ENCODE measurements around the gene FGF2. TPM values are rescaled to one million over a fixed set of nuclear protein-coding genes. Genes with fewer than 3 reads are reported as not detected.

FGF2 gene
- total and polyA plus RNA-seq, 2 donors (not counting 1 experiment from before 2014, with no cell fraction given) = 0.13 TPM; not detected in 1

DNA sequence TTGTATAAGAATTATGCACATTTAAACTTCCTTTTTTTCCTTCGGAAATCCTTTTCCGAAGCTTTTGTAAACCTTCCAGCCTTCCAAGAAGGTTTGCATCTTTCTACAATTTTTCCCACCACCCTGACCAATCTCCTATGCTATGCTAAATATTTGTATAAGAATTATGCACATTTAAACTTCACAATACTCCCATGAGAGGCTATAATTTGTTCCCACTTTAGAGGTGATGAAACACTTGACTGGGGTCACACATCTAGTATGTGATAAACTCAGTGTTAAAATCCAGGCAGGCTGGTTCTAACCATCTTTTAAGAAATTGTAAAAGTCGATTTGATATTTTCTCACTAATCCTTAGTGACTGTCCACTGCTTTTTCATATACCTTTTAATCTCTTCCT, 73.7 kb downstream of the FGF2 start:
- Histone ChIP-seq H3K79me2 (ENCODE audit: control insufficient read depth, insufficient read depth, low read length) (no peaks in the 10 kb centered on the region), H3K9me3 (ENCODE audit: control extremely low read depth in 1 of 3, control insufficient read depth in 2 of 3, insufficient read depth in 1 of 3, low read length in 2 of 3) (no peaks in the 10 kb centered on the region), H3K27me3 (replicated peaks in 1 of 4; ENCODE audit: control extremely low read depth in 1 of 4, control insufficient read depth in 3 of 4, insufficient read depth in 4 of 4, low read length in 3 of 4) (no peaks in the 10 kb centered on the region), H3K4me3 (ENCODE audit: control extremely low read depth in 1 of 5, extremely low read depth in 1 of 5, insufficient read depth in 1 of 5, low read depth in 2 of 5, low read length in 4 of 5) (no peak overlapping the region), H3K9ac (ENCODE audit: low read length) (no peak overlapping the region), H2AFZ (ENCODE audit: insufficient read depth, low read depth, low read length, poor library complexity, severe bottlenecking) (no peak overlapping the region), H3K36me3 (replicated peaks in 1 of 2; ENCODE audit: control extremely low read depth in 1 of 2, control insufficient read depth in 1 of 2, extremely low read depth in 1 of 2, insufficient read depth in 2 of 2, low read length in 1 of 2) (no peaks in the 10 kb centered on the region), H4K20me1 (ENCODE audit: control insufficient read depth, insufficient read depth, low read length, poor library complexity, severe bottlenecking) (no peaks in the 10 kb centered on the region), H3K4me1 (ENCODE audit: control insufficient read depth in 2 of 2, insufficient read depth in 2 of 2, low read length in 2 of 2) (no peaks in the 10 kb centered on the region), H3K4me2 (replicated peaks; ENCODE audit: low read depth, low read length, poor library complexity, severe bottlenecking) (no peak overlapping the region), H3K27ac (ENCODE audit: low read length in 2 of 2) (no peak overlapping the region)
- Mint-ChIP-seq H3K27me3 (no peaks in the 10 kb centered on the region), H3K4me1 (no peaks in the 10 kb centered on the region), H3K4me3 (no peak overlapping the region), H3K27ac (no peak overlapping the region), H3K9me3 (ENCODE audit: insufficient read depth) (no peaks in the 10 kb centered on the region)
- no peak for ATAC-seq (ENCODE audit: low read depth)
- intact Hi-C loops (cut with micrococcal nuclease) = no loop called here
- DNase-seq = no peak
- CTCF ChIA-PET = no interaction called here
- no CpG with 5 or more reads among the region's 3 CpGs for WGBS (ENCODE audit: insufficient coverage)
- no peak for TF ChIP-seq EZH2 (IDR thresholded peaks at IDR 0.05; ENCODE audit: borderline replicate concordance, insufficient read depth, low read depth, low read length, poor library complexity, severe bottlenecking)
- TF ChIP-seq, protein P1, sequence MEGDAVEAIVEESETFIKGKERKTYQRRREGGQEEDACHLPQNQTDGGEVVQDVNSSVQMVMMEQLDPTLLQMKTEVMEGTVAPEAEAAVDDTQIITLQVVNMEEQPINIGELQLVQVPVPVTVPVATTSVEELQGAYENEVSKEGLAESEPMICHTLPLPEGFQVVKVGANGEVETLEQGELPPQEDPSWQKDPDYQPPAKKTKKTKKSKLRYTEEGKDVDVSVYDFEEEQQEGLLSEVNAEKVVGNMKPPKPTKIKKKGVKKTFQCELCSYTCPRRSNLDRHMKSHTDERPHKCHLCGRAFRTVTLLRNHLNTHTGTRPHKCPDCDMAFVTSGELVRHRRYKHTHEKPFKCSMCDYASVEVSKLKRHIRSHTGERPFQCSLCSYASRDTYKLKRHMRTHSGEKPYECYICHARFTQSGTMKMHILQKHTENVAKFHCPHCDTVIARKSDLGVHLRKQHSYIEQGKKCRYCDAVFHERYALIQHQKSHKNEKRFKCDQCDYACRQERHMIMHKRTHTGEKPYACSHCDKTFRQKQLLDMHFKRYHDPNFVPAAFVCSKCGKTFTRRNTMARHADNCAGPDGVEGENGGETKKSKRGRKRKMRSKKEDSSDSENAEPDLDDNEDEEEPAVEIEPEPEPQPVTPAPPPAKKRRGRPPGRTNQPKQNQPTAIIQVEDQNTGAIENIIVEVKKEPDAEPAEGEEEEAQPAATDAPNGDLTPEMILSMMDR (IDR thresholded peaks at IDR 0.05) = no peak
- POLR2A ChIA-PET = no interaction called here

DNA sequence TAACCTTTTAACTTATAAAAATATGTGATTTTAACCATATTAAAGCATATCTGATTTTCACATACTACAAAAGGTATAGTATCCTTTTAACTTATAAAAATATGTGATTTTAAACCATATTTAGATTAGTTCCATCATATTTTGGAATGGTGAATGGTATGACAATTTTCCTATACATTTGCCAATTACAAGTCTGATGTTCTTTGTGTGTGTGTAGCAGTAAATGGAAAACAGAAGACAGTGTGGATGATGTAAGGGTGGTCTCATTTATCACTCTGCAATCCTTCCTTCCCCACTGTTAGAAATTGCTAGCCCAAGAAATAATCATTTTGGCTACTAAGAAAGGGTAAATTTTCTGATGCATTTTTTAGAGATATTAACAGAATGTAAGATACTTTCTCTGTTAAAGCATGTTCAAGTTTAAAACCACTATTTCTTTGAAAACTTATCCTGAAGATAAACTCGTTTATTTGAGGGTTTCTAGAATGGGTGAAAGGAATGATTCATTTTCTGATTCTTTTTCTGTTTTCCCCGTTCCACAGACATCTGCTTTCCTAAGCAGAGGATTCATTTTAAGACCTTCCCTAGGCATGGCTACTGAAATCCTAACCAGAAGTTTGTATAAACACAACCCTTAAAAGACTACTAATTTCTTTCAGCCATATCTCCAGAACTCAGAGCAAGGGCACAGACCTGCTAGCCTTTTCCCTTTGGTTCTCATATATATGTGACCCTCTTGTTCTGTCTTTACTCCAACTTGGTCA, 74.8 kb downstream of the FGF2 start:
- Histone ChIP-seq H2AFZ (ENCODE audit: insufficient read depth, low read depth, low read length, poor library complexity, severe bottlenecking) (no peak overlapping the region), H3K4me1 (ENCODE audit: control insufficient read depth in 2 of 2, insufficient read depth in 2 of 2, low read length in 2 of 2) (no peaks in the 10 kb centered on the region), H3K4me3 (ENCODE audit: control extremely low read depth in 1 of 5, extremely low read depth in 1 of 5, insufficient read depth in 1 of 5, low read depth in 2 of 5, low read length in 4 of 5) (no peak overlapping the region), H3K36me3 (replicated peaks in 1 of 2; ENCODE audit: control extremely low read depth in 1 of 2, control insufficient read depth in 1 of 2, extremely low read depth in 1 of 2, insufficient read depth in 2 of 2, low read length in 1 of 2) (no peaks in the 10 kb centered on the region), H4K20me1 (ENCODE audit: control insufficient read depth, insufficient read depth, low read length, poor library complexity, severe bottlenecking) (no peaks in the 10 kb centered on the region), H3K27ac (ENCODE audit: low read length in 2 of 2) (no peak overlapping the region), H3K27me3 (replicated peaks in 1 of 4; ENCODE audit: control extremely low read depth in 1 of 4, control insufficient read depth in 3 of 4, insufficient read depth in 4 of 4, low read length in 3 of 4) (no peaks in the 10 kb centered on the region), H3K4me2 (replicated peaks; ENCODE audit: low read depth, low read length, poor library complexity, severe bottlenecking) (no peak overlapping the region), H3K9ac (ENCODE audit: low read length) (no peak overlapping the region), H3K79me2 (ENCODE audit: control insufficient read depth, insufficient read depth, low read length) (no peaks in the 10 kb centered on the region), H3K9me3 (ENCODE audit: control extremely low read depth in 1 of 3, control insufficient read depth in 2 of 3, insufficient read depth in 1 of 3, low read length in 2 of 3) (no peaks in the 10 kb centered on the region)
- Mint-ChIP-seq H3K27ac (no peak overlapping the region), H3K27me3 (no peaks in the 10 kb centered on the region), H3K9me3 (ENCODE audit: insufficient read depth) (no peaks in the 10 kb centered on the region), H3K4me1 (no peaks in the 10 kb centered on the region), H3K4me3 (no peak overlapping the region)
- ChIA-PET CTCF (no interaction called here), POLR2A (no interaction called here)
- intact Hi-C loops (cut with micrococcal nuclease) = no loop called here
- ATAC-seq (ENCODE audit: low read depth) = no peak
- no peak for DNase-seq
- TF ChIP-seq EZH2 (IDR thresholded peaks at IDR 0.05; ENCODE audit: borderline replicate concordance, insufficient read depth, low read depth, low read length, poor library complexity, severe bottlenecking) = no peak
- TF ChIP-seq, protein P1 (IDR thresholded peaks at IDR 0.05) = no peak
- WGBS (ENCODE audit: insufficient coverage) = 100% methylated on average over 1 of the region's 2 CpGs
